Thyroid gland (tissue), 4 donors: ENCODE measurements around the gene ST8SIA1. TPM values are rescaled to one million over a fixed set of nuclear protein-coding genes. Genes with fewer than 3 reads are reported as not detected.

Experiments used
- DNase-seq, 2 donors: peaks; one replicate each; pipeline ENCODE4 v3.0.0-alpha.2; 2019
- H3K27ac ChIP-seq, 3 donors: fragments of 200-600 bp; sonication (generic); 1 replicate in 2 of 3; 2 replicates in 1 of 3; pipeline ENCODE4 v1.5.1; 2016 to 2019; ENCODE audit warnings: mild to moderate bottlenecking in 1 of 3, moderate library complexity in 1 of 3
- H3K27me3 ChIP-seq: fragments of 200-600 bp; sonication (generic); one replicate; pipeline ENCODE4 v1.5.1; 2019
- H3K36me3 ChIP-seq, 2 donors: fragments of 200-600 bp; sonication (generic); one replicate each; pipeline ENCODE4 v1.5.1; 2016 to 2019
- H3K4me1 ChIP-seq, 2 donors: fragments of 200-600 bp; sonication (generic); one replicate each; pipeline ENCODE4 v1.5.1; 2017 to 2019
- H3K4me3 ChIP-seq, 3 donors: fragments of 200-600 bp; sonication (generic); replicated peaks in 1 of 3; 1 replicate in 2 of 3; 2 replicates in 1 of 3; pipeline ENCODE4 v1.5.1; 2016; ENCODE audit warnings: mild to moderate bottlenecking in 1 of 3
- H3K9me3 ChIP-seq: fragments of 200-600 bp; sonication (generic); one replicate; pipeline ENCODE4 v1.5.1; 2017
- POLR2A ChIP-seq, 2 donors: fragments of 450-650 bp; IDR thresholded peaks; one replicate each; pipeline ENCODE4 v1.6.1; 2017; ENCODE audit warnings: antibody characterized with exemption in 2 of 2, mild to moderate bottlenecking in 2 of 2, moderate library complexity in 1 of 2
- WGBS, 2 donors: methylation state at CpG; one replicate each; pipeline ENCODE4 v1.1.5; 2017; 5-methylcytosine and 5-hydroxymethylcytosine counted together
- intact Hi-C: fragments of 100-400 bp; cut with DNase I; formaldehyde crosslinking; loops from one replicate; pipeline ENCODE4 v1.15.1; 2023
- total RNA-seq, 4 donors: library from RNA; depleted of rRNA; stranded (reverse); fragments of >200 nt; gene quantifications; one replicate each; pipeline ENCODE4 v1.2.3, GENCODE V29; 2016
- TF ChIP-seq, protein P1 (sequence below), 6 experiments: fragments of 200-600 bp in 3 of 6; fragments of 450-650 bp in 3 of 6; sonication (generic) in 3 of 6; IDR thresholded peaks; one replicate each; pipeline ENCODE4 v1.5.1; 2016 to 2019; ENCODE audit warnings: antibody characterized with exemption in 6 of 6, mild to moderate bottlenecking in 2 of 6, inconsistent platforms in 1 of 6, moderate library complexity in 1 of 6

Gene ST8SIA1
- total RNA-seq, 4 donors from 2014 or later, result 2.5 to 5.2 (median 4.9) TPM

GRCh38 chr12:22372277-22372837 is 37.9 kb upstream of the ST8SIA1 start:
- intact Hi-C loops, result no loop called here
- no peak overlapping the region for H3K27ac ChIP-seq
- TF ChIP-seq POLR2A (IDR thresholded peaks at IDR 0.05), result no peak
- TF ChIP-seq, protein P1, sequence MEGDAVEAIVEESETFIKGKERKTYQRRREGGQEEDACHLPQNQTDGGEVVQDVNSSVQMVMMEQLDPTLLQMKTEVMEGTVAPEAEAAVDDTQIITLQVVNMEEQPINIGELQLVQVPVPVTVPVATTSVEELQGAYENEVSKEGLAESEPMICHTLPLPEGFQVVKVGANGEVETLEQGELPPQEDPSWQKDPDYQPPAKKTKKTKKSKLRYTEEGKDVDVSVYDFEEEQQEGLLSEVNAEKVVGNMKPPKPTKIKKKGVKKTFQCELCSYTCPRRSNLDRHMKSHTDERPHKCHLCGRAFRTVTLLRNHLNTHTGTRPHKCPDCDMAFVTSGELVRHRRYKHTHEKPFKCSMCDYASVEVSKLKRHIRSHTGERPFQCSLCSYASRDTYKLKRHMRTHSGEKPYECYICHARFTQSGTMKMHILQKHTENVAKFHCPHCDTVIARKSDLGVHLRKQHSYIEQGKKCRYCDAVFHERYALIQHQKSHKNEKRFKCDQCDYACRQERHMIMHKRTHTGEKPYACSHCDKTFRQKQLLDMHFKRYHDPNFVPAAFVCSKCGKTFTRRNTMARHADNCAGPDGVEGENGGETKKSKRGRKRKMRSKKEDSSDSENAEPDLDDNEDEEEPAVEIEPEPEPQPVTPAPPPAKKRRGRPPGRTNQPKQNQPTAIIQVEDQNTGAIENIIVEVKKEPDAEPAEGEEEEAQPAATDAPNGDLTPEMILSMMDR (IDR thresholded peaks at IDR 0.05), result no peak

GRCh38 chr12:22366181-22366580 is 31.7 kb upstream of the ST8SIA1 start:
- DNase-seq, result no peak
- H3K36me3 ChIP-seq, result no peaks in the 10 kb centered on the region
- intact Hi-C loops, result no loop called here
- no peaks in the 10 kb centered on the region for H3K9me3 ChIP-seq
- no peak overlapping the region for H3K4me3 ChIP-seq
- 62 to 68% methylated on average over 4 to 5 of the region's 5 CpGs for WGBS, 2 donors
- H3K4me1 ChIP-seq, result no peaks in the 10 kb centered on the region
- TF ChIP-seq, protein P1 (IDR thresholded peaks at IDR 0.05), result no peak
- TF ChIP-seq POLR2A (IDR thresholded peaks at IDR 0.05), result no peak
- H3K27me3 ChIP-seq, result no peaks in the 10 kb centered on the region
- no peak overlapping the region for H3K27ac ChIP-seq

More at GRCh38 chr12:22372277-22372837, 37.9 kb upstream of the ST8SIA1 start:
- H3K4me3 ChIP-seq, result no peak overlapping the region
- no peaks in the 10 kb centered on the region for H3K9me3 ChIP-seq
- DNase-seq, result no peak
- peaks cover 0 to under 1% of the 10 kb centered on the region in 2 donors for H3K4me1 ChIP-seq
- H3K27me3 ChIP-seq, result no peaks in the 10 kb centered on the region
- H3K36me3 ChIP-seq, result no peaks in the 10 kb centered on the region

DNA sequence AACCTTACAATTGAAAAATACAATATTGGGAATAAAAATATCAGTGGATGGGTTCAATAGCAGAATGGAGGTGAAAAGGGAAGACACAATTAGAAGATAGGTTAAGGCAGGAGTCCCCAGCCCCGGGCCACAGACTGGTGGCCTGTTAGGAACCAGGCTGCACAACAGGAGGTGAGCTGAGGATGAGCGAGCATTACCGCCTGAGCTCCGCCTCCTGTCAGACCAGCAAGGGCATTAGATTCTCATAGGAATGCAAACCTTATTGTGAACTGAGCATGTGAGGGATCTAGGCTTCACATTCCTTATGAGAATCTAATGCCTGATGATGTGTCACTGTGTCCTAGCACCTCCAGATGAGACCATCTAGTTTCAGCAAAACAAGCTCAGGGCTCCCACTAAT is 27.3 kb upstream of the ST8SIA1 start:
- no peak for DNase-seq
- Histone ChIP-seq H3K4me3 (no peak overlapping the region), H3K27ac (no peak overlapping the region), H3K9me3 (no peaks in the 10 kb centered on the region), H3K4me1 (no peaks in the 10 kb centered on the region), H3K27me3 (no peaks in the 10 kb centered on the region), H3K36me3 (no peaks in the 10 kb centered on the region)
- WGBS, 2 donors, result 84 to 92% methylated on average over 4 of the region's 4 CpGs
- TF ChIP-seq POLR2A (IDR thresholded peaks at IDR 0.05), result no peak
- TF ChIP-seq, protein P1 (IDR thresholded peaks at IDR 0.05), result no peak
- intact Hi-C loops, result no loop called here

DNA sequence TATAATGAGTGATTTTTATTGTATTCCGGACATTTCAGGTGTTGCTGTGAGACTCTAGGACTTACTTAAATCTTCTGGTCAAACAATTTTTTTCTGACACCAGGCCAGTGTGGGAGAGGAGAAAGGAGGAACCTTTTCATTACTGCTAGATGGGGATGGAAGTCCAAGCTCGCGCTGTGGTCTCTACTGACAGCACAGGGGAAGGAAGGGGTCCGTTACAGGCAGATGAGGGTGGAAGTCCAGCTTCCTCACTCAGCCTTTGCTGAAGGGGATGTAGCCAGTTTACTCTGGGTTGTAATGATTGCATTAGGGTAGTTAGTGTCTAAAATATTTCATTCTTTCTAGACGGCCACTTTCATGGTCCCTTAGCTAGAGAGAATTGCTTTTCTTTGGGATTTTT is 26.3 kb upstream of the ST8SIA1 start:
- 77 to 87% methylated on average over 5 of the region's 5 CpGs for WGBS, 2 donors
- Histone ChIP-seq H3K27me3 (no peaks in the 10 kb centered on the region), H3K9me3 (no peaks in the 10 kb centered on the region), H3K27ac (no peak overlapping the region), H3K4me3 (no peak overlapping the region), H3K36me3 (no peaks in the 10 kb centered on the region), H3K4me1 (no peaks in the 10 kb centered on the region)
- DNase-seq, result no peak
- intact Hi-C loops, result no loop called here
- TF ChIP-seq, protein P1 (IDR thresholded peaks at IDR 0.05), result no peak
- TF ChIP-seq POLR2A (IDR thresholded peaks at IDR 0.05), result no peak

DNA sequence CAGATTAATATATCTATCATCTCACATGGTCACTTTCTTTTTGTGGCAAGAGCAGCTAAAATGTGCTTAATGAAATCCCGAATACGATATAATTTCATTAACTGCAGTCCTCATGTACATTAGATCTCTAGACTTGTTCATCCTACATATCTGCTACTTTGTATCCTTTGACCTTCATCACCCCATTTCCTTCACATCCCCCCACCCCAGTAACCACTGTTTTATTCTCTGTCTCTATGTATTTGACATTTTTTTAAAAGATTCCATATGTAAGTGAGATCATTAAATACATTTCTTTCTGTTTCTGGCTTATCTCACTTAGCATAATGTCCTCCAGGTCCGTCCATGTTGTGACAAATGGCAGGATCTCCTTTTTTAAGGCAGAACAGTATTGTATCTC is 23.0 kb upstream of the ST8SIA1 start:
- 89 to 91% methylated on average over 3 of the region's 3 CpGs for WGBS, 2 donors
- H3K9me3 ChIP-seq, result no peaks in the 10 kb centered on the region
- no peak overlapping the region for H3K4me3 ChIP-seq
- TF ChIP-seq POLR2A (IDR thresholded peaks at IDR 0.05), result no peak
- TF ChIP-seq, protein P1 (IDR thresholded peaks at IDR 0.05), result no peak
- H3K27me3 ChIP-seq, result no peaks in the 10 kb centered on the region
- H3K4me1 ChIP-seq, result no peaks in the 10 kb centered on the region
- no peaks in the 10 kb centered on the region for H3K36me3 ChIP-seq
- H3K27ac ChIP-seq, result no peak overlapping the region
- intact Hi-C loops, result no loop called here
- no peak for DNase-seq
